MV-4-11 (cell line): ENCODE data around the gene CRACR2B.
A peak's percentile ranks its signal among the peaks of the same experiment; 100 is the strongest.

Source experiments
- DNase-seq: peaks from one replicate; lab custom pipeline; 2025; lab: John Stamatoyannopoulos, UW

The CRACR2B gene

DNA sequence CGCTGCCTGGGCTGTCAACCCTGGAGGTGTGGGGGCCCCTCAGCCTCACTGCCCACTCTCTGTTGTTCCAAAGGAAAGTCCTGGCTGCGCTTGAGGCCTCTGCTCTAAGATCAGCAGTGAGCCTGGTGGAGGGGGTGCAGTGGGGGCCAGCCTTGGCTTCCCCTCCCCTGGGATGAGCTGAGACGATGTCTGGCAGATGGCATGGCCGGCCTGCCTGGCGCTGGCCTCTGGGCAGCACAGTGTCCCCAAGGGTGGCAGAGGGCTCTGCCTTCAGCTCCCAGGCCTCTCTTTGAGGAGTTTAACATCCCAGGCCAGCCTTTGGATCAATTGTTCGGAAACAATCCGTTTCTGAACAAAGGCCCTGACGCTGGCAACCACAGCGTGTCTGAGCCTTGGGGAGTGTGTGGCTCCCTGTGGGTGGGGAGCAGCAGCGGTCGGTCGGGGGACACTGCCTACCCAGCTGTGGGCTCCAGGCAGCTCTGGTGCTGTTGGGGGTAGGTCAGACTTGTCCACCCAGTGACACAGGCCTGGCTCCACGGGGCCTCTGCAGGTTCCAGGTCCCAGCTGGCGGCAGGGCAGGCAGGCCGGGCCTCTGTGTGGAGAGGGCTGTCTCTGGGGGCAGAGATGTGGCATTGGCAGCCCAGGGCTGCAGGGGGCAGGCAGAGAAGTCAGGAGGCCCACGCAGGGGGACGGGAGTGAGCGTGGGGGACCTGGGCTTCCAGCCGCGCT is 27.0 kb downstream of the CRACR2B start:
- DNase-seq: no peak

DNA sequence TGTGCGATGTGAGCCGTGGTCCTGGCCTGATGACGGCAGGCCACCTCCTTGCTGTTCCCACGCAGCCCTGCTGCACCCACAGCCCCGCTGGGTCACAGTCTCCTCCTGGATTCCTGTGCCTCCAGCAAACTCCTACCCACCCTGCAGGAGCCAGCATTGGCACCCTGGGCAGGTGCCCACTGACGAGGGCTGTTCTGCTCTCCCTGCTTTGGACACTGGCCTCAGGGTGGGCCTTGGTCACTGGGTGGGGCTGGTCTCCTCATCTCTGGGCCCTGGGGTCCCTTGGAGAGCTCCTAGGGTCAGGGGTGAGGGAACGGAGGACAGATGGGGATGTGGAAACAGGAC is 27.6 kb downstream of the CRACR2B start:
- no peak for DNase-seq

DNA sequence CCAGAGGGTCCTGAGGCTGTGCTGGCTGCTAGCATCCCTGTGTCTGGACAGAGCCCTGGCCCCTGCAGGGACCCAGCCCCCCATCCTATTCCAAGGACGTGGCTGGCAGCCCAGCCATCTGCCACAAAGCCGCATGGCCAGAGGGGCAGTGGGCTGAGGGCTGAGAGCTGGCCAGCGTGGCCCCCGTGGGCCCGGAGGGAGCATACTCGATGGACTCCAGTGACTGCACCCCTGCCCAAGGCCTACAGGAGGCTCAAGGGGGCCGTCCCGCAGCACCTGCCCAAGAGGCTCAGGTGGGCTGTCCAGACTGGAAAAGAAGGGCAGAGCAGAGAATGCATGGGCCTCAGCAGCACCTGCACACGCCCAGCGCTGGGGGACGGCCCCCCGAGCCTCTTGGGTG is 28.1 kb downstream of the CRACR2B start:
- DNase-seq: no peak

DNA sequence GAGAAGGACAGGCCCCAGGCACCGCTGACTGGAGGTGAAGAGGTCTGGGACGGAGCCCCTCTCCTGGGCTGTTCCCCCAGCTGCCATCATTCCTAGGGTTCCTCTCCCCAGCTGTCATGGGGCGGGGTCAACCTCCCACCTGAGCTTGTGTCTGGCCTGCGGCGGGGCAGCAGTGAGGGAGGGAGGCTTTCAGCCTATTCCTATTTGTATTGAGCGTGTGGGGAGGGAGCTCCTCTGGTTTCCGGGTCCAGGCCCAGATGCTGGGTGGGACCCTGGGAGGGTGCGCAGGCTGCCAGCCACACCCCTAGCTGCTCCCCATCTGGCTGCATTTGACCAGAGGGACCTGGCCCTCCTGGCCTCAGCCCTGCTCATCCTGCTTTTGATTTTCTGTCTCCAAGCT is 28.7 kb downstream of the CRACR2B start:
- no peak for DNase-seq

DNA sequence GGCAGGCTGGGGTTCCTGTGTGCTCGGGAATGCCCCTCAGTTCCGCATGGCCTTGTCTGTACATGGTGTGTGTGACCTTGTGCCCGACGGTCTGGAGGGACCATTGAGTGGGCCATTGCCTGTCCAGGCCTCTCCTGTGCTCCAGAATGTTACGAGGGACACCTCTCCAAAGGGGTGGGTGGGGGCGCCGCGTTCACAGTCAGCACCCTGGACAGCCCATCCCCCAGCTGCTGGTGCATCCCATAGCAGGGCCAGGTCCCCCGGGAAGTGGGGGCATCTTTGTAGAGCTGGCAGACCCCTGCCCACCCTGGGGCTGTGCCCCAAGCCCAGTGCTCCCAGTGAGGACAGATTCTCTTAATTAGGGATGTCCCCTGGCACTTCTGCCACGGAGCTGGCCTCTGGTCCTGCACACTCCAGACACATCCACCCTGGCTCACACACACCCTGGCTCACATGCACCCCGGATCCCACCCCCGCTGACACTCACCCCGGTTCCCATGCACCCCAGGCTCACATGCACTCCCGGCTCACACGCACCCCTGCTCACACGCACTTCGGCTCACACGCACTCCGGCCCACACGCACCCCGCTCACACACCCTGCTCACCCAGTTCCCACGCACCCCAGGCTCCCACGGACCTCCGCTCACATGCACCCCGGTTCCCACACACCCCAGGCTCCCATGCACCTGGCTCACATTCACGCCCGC is 30.5 kb downstream of the CRACR2B start:
- DNase-seq: no peak

DNA sequence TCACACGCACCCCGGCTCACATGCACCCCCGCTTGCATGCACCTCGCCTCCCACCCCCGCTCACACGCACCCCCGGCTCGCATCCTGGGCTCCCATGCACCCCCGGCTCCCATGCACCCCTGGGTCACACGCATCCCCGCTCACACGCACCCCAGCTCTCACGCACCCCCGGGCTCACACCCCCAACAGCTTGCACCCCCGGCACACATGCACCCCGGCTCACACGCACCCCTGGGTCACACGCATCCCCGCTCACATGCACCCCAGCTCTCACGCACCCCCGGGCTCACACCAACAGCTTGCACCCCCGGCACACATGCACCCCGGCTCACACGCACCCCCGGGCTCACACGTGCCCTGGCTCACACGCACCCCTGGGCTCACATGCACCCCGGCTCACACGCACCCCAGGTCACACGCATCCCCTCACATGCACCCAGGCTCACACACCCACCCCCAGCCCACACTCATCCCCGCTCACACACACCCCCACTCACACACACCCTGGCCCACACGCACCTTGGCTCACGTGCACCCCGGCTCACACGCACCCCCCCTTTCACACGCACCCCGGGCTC is 31.1 kb downstream of the CRACR2B start:
- no peak for DNase-seq

DNA sequence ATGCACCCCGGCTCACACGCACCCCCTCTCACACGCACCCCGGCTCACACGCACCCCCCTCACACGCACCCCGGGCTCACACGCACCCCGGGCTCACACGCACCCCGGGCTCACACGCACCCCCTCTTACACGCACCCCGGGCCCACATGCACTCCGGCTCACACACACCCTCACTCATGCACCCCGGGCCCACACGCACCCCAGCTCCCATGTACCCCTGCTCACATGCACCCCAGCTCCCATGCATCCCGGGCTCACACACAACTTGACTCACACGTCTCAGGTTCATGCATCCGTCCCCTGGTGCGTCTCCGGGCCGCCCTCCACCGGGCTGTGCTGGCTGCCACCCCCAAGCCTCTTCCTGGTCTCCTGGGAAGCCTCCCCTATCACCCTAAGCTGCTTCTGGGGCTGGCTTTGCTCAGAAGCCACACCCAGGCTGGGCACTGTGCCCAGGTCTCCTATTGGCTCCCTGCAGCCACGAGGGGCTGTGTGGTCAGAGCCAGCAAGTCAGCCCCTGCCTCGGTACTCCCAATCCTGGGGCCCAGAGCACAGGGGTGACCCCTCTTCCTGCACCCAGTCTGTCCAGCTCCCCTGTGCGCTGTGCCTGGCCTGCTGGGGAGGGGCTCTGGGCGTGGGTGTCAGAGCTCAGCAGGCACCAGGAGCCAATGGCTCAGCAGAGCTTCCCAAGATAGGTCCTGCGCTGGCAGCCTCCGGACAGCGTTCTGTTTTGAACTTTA is 31.8 kb downstream of the CRACR2B start:
- peak; percentile 44 for DNase-seq

DNA sequence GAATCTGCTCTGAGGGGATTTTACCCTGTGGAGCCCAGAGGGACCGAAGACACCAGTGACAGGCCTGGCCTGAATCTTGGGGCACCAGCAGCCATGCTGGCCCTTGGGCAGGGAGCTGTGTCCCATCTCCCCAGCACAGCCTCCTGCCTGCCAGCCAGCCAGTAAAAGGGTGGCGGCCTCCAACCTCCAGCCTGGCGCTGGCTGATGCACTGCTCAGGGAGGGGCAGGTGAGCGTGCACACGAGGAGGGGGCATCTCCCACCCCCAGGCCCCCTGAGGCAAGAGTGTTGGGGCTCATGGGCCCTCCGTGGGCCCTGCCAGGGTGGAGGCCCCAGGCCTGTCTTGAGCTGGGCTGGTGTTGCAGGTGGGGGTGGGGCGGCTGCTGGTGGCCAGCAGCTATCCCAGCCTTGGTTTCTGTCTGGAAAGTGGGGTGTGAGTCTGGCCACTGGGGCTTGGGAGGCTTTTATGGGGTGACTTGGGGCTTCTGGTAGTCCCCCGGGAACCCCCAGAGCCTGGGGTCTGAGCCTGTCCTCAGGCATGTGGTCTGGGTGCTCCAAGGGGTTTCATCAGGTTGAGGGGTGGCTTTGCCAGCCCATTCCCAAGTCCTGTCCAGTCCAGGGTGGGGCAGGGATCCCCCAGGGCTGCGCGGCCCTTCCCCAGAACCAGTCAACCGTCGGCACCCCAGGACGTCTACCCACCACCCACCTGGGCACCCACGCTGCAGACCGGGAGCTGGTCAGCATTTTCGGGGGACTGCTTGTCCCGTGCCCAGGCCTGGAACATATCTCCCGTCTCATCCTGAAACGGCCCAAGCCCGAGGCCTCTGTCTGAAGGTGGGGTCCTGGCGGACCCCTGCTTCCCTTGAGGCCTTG is 32.8 kb downstream of the CRACR2B start:
- DNase-seq: no peak

DNA sequence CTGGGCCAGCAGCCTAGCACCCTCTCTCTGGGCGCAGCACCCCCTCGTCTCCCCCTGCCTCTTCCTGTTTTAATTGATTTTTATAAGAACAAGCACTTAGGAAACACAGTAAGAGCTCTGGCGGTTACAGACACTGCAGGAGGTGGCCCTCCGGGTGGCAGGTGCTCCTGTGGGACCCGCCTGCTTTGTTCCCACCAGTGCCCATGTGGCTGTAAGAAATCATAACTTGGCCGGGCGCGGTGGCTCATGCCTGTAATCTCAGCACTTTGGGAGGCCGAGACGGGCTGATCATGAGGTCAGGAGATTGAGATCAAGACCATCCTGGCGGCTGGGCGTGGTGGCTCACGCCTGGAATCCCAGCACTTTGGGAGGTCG is 33.4 kb downstream of the CRACR2B start:
- DNase-seq: no peak

DNA sequence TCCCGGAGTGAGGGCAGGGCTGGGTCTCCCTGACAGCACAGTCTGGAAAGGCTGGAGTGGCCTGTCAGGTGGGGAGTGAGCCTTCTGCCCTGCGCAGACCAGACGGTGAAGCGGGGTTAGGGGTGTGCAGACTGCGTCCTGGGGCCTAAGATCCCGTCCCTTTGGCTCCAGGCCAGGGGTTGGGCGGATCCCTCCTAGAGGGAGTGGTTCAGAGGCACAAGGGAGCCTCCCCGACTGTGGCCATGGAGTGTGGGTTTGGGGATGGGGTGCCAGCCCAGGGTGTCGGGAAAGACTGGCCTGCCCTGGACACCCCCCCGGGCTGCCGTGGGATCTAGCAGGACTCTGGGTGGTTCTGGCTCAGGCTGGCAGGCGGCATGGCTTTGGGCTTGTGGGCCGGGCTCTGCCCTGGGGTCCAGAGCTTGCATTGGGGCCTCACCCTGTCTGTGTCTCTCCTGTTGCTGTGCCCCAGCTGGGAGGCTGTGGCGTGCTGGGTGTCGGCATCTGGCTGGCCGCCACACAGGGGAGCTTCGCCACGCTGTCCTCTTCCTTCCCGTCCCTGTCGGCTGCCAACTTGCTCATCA is 34.5 kb downstream of the CRACR2B start:
- DNase-seq: no peak

DNA sequence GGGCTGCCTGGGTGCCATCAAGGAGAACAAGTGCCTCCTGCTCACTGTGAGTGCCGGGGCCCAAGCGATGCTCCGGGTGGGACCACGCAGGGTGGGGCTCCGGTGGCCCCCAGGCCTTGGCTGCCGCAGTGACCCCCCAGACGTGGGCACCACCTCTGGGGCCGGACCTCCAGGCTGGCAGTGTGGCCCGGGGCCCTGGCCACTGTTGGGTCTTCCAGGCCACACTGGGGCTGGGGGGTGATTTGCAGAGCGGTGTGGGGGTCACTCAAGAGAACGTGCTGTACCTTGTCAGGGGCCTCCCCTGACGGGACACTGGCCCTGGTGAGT is 34.9 kb downstream of the CRACR2B start:
- no peak for DNase-seq

DNA sequence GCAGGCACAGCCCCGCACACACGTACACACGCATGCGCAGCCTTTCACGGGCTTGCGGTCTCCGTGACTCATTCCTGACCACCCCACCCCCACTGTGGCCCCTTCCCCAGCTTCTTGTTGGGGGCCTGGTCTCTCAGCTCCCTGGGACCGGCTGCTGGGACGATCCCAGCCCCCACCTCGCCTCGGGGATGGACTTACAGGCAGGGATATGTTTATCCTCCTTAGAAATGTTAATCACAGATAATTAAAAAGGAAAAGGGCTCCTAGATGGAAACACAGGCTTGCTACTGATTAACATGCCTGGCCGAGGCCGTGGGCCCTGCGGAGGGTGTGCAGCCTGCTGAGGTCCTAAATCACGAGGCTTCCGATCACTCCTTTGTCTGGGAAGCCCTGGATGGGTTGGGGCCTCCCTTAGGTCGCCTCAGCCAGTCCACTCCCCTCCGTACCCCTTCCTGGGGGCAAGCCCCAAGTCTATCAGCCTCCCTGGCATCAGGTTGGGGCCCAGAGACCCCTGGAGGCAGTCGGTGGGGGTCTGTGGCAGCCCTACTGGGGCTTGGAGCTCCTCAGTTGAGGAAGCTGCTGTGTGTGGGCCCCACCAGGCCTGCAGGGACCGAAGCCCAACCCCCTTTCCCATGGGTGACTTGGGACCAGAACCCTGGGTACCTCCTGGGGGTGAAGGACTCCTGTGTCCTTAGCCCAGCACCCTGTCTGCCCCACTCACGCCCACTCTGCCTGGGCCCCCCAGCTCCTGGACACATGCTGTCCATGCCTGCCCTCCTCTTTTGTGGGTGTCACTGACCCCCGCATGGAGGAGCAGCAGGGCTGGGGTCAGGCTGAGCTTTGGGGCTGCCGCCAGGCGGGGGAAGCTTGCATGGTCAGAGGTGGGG is 35.5 kb downstream of the CRACR2B start:
- DNase-seq: no peak

DNA sequence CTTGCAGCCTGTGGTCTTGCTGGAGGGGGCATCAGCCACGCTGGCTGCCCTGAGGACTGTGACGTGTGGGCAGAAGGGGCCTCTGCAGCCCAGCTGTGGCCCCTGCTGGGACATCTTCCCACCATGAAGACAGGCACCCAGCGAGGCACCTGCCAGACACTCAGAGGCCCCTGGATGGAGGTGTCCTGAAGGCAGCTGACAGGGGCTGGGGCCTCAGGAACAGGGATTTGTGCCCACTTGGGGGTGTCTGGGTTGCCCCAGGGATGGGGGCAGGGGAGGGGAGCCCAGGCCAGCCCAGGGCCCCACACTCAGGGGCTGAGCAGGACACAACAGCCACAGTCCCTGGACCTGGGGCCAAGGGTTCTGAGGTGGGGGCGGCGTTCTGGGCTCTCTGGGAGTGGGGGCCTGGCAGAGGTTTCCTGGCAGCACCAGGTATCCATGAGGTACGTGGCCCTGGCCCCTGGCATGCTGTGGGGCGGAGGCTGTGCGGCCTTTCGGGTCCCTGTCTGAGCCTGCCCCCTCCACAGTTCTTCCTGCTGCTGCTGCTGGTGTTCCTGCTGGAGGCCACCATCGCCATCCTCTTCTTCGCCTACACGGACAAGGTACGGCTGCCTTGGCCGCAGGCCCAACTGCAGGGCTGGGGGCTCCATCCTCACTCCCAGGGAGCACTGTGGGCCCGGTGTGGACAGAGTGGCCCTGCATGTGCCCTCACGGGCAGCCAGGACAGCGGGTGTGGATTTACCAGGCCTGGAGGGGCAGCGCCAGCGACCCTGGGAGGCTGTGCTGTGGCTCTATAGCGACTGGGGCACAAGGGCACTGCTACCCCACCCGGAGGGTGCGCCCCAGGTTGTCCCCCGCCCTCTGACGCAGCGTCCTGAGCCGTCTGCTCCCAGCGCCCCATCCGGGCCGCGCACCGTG is 36.5 kb downstream of the CRACR2B start:
- no peak for DNase-seq

DNA sequence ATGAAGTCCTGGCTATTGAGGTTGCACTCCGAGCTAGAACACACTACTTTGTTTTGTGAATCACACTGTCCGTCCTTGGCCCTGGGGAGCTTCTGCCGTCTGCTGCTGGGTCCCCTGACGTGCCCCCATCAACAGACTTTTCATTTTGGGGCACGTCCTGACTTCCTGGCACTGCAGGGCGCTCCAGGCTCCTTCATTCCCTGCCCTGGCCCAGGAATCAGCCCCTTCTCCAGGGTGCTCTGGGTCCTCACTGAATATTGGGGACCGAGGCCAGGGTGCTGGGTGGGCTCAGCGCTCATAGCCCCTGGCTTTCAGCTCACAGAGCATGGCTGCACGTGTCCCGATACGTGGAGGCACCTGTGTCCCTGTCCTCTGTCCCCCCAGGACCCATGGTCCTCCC is 37.2 kb downstream of the CRACR2B start:
- no peak for DNase-seq

DNA sequence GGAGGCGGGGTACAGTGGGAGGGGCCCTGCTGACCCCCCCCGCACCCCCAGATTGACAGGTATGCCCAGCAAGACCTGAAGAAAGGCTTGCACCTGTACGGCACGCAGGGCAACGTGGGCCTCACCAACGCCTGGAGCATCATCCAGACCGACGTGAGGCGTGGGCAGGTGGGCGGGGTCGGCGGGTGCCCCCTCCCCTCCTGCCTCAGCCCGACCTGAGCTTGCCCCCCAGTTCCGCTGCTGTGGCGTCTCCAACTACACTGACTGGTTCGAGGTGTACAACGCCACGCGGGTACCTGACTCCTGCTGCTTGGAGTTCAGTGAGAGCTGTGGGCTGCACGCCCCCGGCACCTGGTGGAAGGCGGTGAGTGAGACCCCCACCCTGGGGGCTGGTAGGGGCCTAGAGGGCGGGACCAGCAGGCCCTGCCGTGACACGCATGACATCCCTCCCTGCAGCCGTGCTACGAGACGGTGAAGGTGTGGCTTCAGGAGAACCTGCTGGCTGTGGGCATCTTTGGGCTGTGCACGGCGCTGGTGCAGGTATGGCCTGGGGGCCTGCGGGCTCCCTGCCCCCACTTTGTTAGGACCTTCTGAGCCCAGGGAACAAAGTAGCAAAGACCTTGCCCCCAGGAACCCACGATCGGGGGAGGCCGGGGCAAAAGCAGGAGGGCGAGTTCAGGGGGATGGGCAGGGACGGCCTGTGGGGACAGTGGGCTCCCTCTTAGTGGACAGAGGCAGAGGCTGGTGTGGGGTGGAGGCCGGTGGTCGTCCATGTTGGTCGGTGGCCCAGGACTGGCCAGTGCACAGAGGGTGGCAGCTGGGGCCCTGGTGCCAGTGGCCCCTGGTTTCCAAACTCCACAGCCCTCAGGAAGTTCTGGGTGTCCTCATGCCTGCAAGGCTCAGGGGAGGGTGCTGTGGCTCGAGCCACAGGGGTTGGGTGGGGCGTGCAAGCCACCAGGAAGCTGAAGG is 38.0 kb downstream of the CRACR2B start:
- DNase-seq: no peak

DNA sequence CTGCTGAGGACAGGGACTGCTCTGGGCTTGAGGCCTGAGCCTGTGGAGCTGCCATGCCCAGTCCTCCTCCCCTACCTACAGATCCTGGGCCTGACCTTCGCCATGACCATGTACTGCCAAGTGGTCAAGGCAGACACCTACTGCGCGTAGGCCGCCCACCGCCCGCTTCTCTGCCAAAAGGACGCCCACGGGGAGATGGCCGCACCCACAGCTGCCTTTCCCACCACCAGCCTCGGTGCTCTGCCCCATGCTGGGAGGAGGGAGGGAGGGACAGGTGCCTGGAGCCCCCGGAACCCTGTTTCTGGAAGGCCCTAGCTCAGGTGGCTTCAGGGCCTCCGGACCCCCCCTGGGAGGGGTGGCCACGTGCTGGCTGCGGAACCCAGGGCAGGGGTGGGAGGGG is 38.8 kb downstream of the CRACR2B start:
- no peak for DNase-seq

DNA sequence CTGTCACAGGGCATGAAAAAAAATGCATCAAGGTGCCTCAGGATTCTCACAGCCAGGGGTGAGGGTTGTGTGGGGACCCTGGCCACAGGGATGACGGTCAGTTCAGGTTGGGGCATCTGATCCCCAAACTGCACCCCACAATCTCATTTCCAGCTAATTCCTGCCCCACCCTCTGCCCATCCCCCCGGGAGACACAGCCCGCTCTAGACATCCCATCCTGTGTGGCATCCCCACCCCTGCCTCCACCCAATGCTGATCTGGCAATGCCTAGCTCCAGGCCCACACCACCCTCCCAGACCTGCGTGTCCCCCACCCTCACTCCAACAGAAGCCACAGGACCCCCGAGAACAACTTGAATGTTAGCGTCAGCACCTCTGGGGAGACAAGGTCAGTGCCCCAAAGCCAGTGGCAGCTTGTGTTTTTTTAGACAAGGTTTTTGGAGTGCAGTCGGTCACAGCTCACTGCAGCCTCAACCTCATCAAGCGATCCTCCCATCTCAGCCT is 40.2 kb downstream of the CRACR2B start:
- no peak for DNase-seq

DNA sequence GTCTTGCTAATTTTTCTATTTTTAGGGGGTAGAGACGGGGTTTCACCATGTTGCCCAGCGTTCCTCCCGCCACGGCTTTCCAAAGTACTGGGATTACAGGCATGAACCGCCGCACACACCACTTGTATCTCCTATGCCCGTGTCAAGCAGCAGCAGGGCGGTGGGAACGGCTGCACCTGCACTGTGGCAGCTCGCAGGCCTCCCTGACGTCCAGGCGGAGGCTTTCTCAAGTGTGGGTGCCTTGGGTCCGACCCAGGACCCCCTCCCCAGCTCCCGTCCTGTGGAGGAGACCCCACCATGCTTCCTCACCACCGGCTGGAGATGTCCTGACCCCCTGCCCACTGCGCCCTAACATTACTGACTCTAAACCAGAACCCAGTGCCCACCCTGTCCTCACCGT is 40.7 kb downstream of the CRACR2B start:
- DNase-seq: no peak
